ENCODE data around the gene FNDC3A.
"Not testable (repeated sequence)": the region's sequence is repeated elsewhere in the genome, so short reads cannot be mapped to it uniquely, and the experiment has no call there.

Gene FNDC3A

GRCh38 chr13:49113526-49114286 is 138.0 kb downstream of the FNDC3A start:
- DNase-seq (ENCODE audit: low read depth in 1 of 2, low spot score in 1 of 2) = no peak
- no peak for TF ChIP-seq JUND (IDR thresholded peaks at IDR 0.05; ENCODE audit: low read depth)
- in situ Hi-C loops (cut with HindIII; ENCODE audit: low pct_unique_long_range_greater_than_20kb, low sequenced_read_pairs) = no loop called here

- in situ Hi-C loops (cut with HindIII; ENCODE audit: low pct_unique_long_range_greater_than_20kb, low sequenced_read_pairs) = no loop called here
- DNase-seq (ENCODE audit: low read depth in 1 of 2, low spot score in 1 of 2) = no peak
- TF ChIP-seq JUND (IDR thresholded peaks at IDR 0.05; ENCODE audit: low read depth) = no peak
Measured at GRCh38 chr13:49116873-49117272, 141.2 kb downstream of the FNDC3A start.

GRCh38 chr13:49118455-49118854 is 142.7 kb downstream of the FNDC3A start:
- DNase-seq (ENCODE audit: low read depth in 1 of 2, low spot score in 1 of 2); in situ Hi-C loops (cut with HindIII; ENCODE audit: low pct_unique_long_range_greater_than_20kb, low sequenced_read_pairs): not testable (repeated sequence)

- in situ Hi-C loops (cut with HindIII; ENCODE audit: low pct_unique_long_range_greater_than_20kb, low sequenced_read_pairs) = no loop called here
- DNase-seq (ENCODE audit: low read depth in 1 of 2, low spot score in 1 of 2) = no peak
- no peak for TF ChIP-seq JUND (IDR thresholded peaks at IDR 0.05; ENCODE audit: low read depth)
Measured at GRCh38 chr13:49124693-49125304, 149.1 kb downstream of the FNDC3A start.

GRCh38 chr13:49125964-49126524 is 150.3 kb downstream of the FNDC3A start:
- no peak for TF ChIP-seq JUND (IDR thresholded peaks at IDR 0.05; ENCODE audit: low read depth)
- in situ Hi-C loops (cut with HindIII; ENCODE audit: low pct_unique_long_range_greater_than_20kb, low sequenced_read_pairs) = no loop called here
- DNase-seq (ENCODE audit: low read depth in 1 of 2, low spot score in 1 of 2) = no peak

GRCh38 chr13:49132479-49133002 is 156.8 kb downstream of the FNDC3A start:
- DNase-seq (ENCODE audit: low read depth in 1 of 2, low spot score in 1 of 2) = no peak
- in situ Hi-C loops (cut with HindIII; ENCODE audit: low pct_unique_long_range_greater_than_20kb, low sequenced_read_pairs) = no loop called here
- no peak for TF ChIP-seq JUND (IDR thresholded peaks at IDR 0.05; ENCODE audit: low read depth)

GRCh38 chr13:49134305-49134704 is 158.6 kb downstream of the FNDC3A start:
- DNase-seq (ENCODE audit: low read depth in 1 of 2, low spot score in 1 of 2) = no peak
- TF ChIP-seq JUND (IDR thresholded peaks at IDR 0.05; ENCODE audit: low read depth) = no peak

GRCh38 chr13:49137138-49137643 is 161.5 kb downstream of the FNDC3A start:
- DNase-seq (ENCODE audit: low read depth in 1 of 2, low spot score in 1 of 2); in situ Hi-C loops (cut with HindIII; ENCODE audit: low pct_unique_long_range_greater_than_20kb, low sequenced_read_pairs): not testable (repeated sequence)

More at GRCh38 chr13:49134305-49134704, 158.6 kb downstream of the FNDC3A start:
- in situ Hi-C loops (cut with HindIII; ENCODE audit: low pct_unique_long_range_greater_than_20kb, low sequenced_read_pairs) = no loop called here

GRCh38 chr13:49140910-49141611 is 165.3 kb downstream of the FNDC3A start:
- in situ Hi-C loops (cut with HindIII; ENCODE audit: low pct_unique_long_range_greater_than_20kb, low sequenced_read_pairs) = no loop called here
- no peak for DNase-seq (ENCODE audit: low read depth in 1 of 2, low spot score in 1 of 2)
- TF ChIP-seq JUND (IDR thresholded peaks at IDR 0.05; ENCODE audit: low read depth) = no peak

GRCh38 chr13:49146950-49147355 is 171.2 kb downstream of the FNDC3A start:
- TF ChIP-seq JUND (IDR thresholded peaks at IDR 0.05; ENCODE audit: low read depth) = no peak
- no peak for DNase-seq (ENCODE audit: low read depth in 1 of 2, low spot score in 1 of 2)
- in situ Hi-C loops (cut with HindIII; ENCODE audit: low pct_unique_long_range_greater_than_20kb, low sequenced_read_pairs) = no loop called here

GRCh38 chr13:49148405-49148804 is 172.7 kb downstream of the FNDC3A start:
- in situ Hi-C loops (cut with HindIII; ENCODE audit: low pct_unique_long_range_greater_than_20kb, low sequenced_read_pairs) = no loop called here
- TF ChIP-seq JUND (IDR thresholded peaks at IDR 0.05; ENCODE audit: low read depth) = no peak
- no peak for DNase-seq (ENCODE audit: low read depth in 1 of 2, low spot score in 1 of 2)

- DNase-seq (ENCODE audit: low read depth in 1 of 2, low spot score in 1 of 2); in situ Hi-C loops (cut with HindIII; ENCODE audit: low pct_unique_long_range_greater_than_20kb, low sequenced_read_pairs): not testable (repeated sequence)
Measured at GRCh38 chr13:49157955-49158584, 182.4 kb downstream of the FNDC3A start.

GRCh38 chr13:49163162-49163561 is 187.4 kb downstream of the FNDC3A start:
- DNase-seq (ENCODE audit: low read depth in 1 of 2, low spot score in 1 of 2); in situ Hi-C loops (cut with HindIII; ENCODE audit: low pct_unique_long_range_greater_than_20kb, low sequenced_read_pairs): not testable (repeated sequence)

All from T47D (cell line).